PFSK-1 (cell line): ENCODE measurements around the gene PLEKHJ1.

Experiments used
- FOXP2 ChIP-seq: optimal IDR thresholded peaks from 2 replicates; pipeline ENCODE3; 2011; ENCODE audit warnings: borderline replicate concordance, control low read depth, inconsistent platforms; ENCODE audit not compliant: insufficient read depth; ENCODE audit errors: extremely low read length, extremely low read depth
- POLR2AphosphoS5 ChIP-seq: IDR thresholded peaks from 2 replicates; pipeline ENCODE4 v1.6.1; 2012; ENCODE audit warnings: low read depth, mild to moderate bottlenecking, control low read depth, low read length, moderate library complexity
- REST ChIP-seq, 2 experiments: IDR thresholded peaks; 2 replicates each; pipeline versions ENCODE4 v1.6.1 to v1.8.0; 2011 to 2012; ENCODE audit warnings: low read depth in 2 of 2, low read length in 2 of 2, control low read depth in 1 of 2, inconsistent platforms in 1 of 2, mild to moderate bottlenecking in 1 of 2, moderate library complexity in 1 of 2; ENCODE audit not compliant: insufficient read depth in 1 of 2
- SIN3A ChIP-seq: IDR thresholded peaks from 2 replicates; pipeline ENCODE4 v1.6.1; 2012; ENCODE audit warnings: mild to moderate bottlenecking, low read length, moderate library complexity, borderline replicate concordance; ENCODE audit not compliant: insufficient read depth
- TAF1 ChIP-seq: IDR thresholded peaks from 2 replicates; pipeline ENCODE4 v1.6.1; 2012; ENCODE audit warnings: low read length, control low read depth, borderline replicate concordance; ENCODE audit not compliant: insufficient read depth

Gene PLEKHJ1

GRCh38 chr19:2229103-2230032 lies 6.8 kb downstream of the PLEKHJ1 start:
- TF ChIP-seq POLR2AphosphoS5 (no peak), SIN3A (no peak)

DNA sequence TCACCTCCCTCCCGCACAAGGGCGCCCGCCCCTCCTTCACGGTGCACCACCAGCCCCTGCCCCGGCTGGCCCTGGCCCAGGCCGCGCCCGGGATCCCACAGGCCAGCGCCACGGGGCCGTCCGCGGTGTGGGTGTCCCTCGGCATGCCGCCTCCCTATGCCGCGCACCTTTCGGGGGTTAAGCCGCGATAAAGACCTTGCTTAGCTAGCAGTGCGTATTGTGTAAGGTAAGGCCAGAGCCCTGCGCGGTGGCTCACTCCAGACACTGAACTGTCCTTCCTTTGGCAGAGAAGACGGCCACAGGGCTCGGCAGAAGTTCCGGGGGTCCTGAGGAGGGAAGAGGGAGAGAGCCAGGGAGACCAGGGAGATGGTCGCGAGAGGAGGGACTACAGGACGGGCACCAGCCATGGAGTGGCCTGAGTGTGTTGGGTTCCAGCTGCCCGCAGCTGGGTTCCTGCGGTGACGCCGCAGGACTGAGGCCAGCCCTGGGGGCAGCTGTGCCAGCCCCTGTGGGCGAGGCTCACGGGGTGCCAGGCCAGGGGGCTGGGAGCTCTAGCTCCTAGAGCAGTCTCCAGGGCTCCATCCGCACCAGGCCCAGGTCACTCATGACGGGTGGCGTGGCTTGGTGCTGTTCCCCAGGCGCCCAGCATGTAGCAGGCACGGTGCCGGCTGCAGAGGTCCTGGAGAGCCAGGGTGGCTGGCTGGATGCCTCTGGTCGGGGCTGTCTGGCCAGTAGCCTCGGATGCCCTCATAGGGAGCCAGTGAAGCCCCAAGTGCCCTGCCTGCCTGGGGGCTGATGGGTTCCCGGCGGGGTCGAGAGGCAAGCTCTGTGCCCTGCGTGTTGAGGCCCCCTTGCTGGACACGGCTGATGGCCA lies 7.7 kb downstream of the PLEKHJ1 start:
- no peak for TF ChIP-seq SIN3A
- no peak for TF ChIP-seq TAF1
- no peak for TF ChIP-seq FOXP2
- no peak for TF ChIP-seq POLR2AphosphoS5
- no peak for TF ChIP-seq REST (IDR thresholded peaks at IDR 0.05; ENCODE audit: insufficient read depth in 1 of 2, low read depth in 2 of 2, low read length in 2 of 2)

DNA sequence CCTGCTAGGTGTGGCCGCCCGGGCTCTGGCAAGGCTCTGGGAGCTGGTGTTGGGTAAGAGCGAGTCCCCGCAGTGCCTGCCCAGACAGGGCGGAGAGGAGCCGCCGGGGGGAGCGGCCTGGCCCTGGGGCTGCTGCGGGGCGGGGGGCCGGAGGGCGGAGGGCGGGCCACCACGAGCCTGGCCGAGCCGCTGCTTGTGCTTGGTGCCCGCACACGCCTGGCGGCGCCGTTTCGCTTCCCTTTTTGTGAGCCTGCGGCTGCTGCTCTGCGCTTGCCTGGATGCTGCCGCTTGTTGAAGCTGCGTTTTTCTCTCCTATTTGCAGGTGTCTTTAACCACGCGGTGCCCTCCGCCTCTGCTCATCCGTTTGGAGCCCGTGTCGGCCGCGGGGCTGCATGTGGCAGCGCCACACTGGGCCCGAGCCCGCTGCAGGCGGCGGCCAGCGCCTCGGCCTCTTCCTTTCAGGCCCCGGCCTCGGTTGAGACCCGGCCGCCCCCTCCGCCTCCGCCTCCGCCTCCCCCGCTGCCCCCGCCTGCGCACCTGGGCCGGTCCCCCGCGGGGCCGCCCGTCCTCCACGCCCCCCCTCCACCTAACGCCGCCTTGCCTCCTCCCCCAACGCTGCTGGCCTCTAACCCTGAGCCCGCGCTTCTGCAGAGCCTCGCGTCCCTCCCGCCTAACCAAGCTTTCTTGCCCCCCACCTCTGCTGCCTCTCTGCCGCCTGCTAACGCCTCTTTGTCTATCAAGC lies 8.5 kb downstream of the PLEKHJ1 start:
- TF ChIP-seq FOXP2 (no peak), TAF1 (no peak), REST (IDR thresholded peaks at IDR 0.05; ENCODE audit: insufficient read depth in 1 of 2, low read depth in 2 of 2, low read length in 2 of 2) (no peak), SIN3A (no peak), POLR2AphosphoS5 (no peak)

DNA sequence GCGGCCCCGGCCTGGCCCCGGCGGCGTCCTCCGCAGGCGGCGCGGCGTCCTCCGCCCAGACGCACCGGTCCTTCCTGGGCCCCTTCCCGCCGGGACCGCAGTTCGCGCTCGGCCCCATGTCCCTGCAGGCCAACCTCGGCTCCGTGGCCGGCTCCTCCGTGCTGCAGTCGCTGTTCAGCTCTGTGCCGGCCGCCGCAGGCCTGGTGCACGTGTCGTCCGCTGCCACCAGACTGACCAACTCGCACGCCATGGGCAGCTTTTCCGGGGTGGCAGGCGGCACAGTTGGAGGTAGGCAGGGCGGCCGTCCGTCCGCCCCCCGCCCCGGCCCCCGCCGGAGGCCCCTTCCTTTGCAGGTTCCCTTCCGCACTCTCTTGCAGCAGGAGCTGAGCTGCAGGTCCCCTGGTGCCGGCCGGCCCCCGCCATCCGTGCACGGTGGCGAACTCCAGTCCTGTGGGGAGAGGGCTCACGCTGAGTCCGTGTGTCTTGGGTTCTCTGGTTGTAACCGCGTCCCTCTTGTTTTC lies 9.2 kb downstream of the PLEKHJ1 start:
- TF ChIP-seq POLR2AphosphoS5 (no peak), TAF1 (no peak), FOXP2 (no peak), REST (IDR thresholded peaks at IDR 0.05; ENCODE audit: insufficient read depth in 1 of 2, low read depth in 2 of 2, low read length in 2 of 2) (no peak), SIN3A (no peak)
